SK-N-MC (cell line): ENCODE measurements around the gene PCDHGA10.

ENCODE experiments used
- EZH2 ChIP-seq: fragments of 200-600 bp; sonication (generic); IDR thresholded peaks from one replicate; pipeline ENCODE4 v1.6.1; 2017; ENCODE audit warnings: antibody characterized with exemption
- POLR2AphosphoS5 ChIP-seq: IDR thresholded peaks from 2 replicates; pipeline ENCODE4 v1.6.1; 2012; ENCODE audit warnings: mild to moderate bottlenecking, low read depth, low read length, borderline replicate concordance

DNA sequence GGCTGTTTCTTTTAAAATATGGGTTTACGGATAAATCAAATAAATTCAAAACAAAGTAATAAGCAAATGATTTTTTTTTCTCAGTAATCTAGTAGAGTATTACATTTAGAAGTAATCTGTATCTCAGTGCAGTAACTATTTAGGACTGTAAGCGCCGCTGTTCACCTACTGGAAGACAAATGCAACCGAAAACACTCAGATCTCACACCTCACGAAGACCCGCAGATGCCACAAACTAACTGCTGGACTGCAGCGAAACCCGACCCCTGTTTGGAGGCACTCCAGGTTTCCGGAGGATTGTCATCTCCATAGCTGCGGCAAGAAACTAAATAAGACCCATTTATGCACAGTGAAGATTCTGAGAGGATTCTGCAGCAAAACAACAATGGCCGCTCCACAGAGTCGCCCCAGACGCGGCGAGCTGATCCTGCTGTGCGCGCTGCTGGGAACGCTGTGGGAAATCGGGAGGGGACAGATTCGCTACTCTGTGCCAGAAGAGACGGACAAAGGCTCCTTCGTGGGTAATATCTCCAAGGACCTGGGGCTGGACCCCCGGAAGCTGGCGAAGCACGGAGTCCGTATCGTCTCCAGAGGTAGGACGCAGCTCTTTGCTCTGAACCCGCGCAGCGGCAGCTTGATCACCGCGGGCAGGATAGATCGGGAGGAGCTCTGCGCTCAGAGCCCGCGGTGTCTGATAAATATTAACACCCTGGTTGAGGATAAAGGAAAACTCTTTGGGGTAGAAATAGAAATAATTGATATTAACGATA lies 20.2 kb upstream of the PCDHGA10 start, which contains the start of gene PCDHGA8:
- TF ChIP-seq POLR2AphosphoS5 (no peak), EZH2 (no peak)
